GM19463 (cell line): ENCODE results near the gene RAB11B.
A peak's percentile ranks its signal among the peaks of the same experiment; 100 is the strongest.
"Not testable (repeated sequence)": the region's sequence is repeated elsewhere in the genome, so short reads cannot be mapped to it uniquely, and the experiment has no call there.

ENCODE experiments used
- ATAC-seq: cut with Tn5 transposase; IDR thresholded peaks from one replicate; pipeline ENCODE4 v1.9.1; 2021; ENCODE audit warnings: mild to moderate bottlenecking, moderate library complexity; ENCODE audit not compliant: unreplicated experiment

Gene RAB11B

GRCh38 chr19:8425331-8425730 is 35.2 kb downstream of the RAB11B start:
- ATAC-seq, result not testable (repeated sequence)

- no peak for ATAC-seq
Measured at GRCh38 chr19:8426283-8426682, 36.1 kb downstream of the RAB11B start.

GRCh38 chr19:8429044-8429443 is 38.9 kb downstream of the RAB11B start:
- ATAC-seq, result no peak

- ATAC-seq, result no peak
Measured at GRCh38 chr19:8429826-8430225, 39.7 kb downstream of the RAB11B start.

GRCh38 chr19:8430650-8431049 is 40.5 kb downstream of the RAB11B start:
- ATAC-seq, result no peak

- no peak for ATAC-seq
Measured at GRCh38 chr19:8438236-8438635, 48.1 kb downstream of the RAB11B start.

- no peak for ATAC-seq
Measured at GRCh38 chr19:8441725-8442544, 51.8 kb downstream of the RAB11B start.

- not testable (repeated sequence) for ATAC-seq
Measured at GRCh38 chr19:8444140-8444676, 54.0 kb downstream of the RAB11B start.

- ATAC-seq, result peak; percentile 85
Measured at GRCh38 chr19:8444677-8445487, 54.7 kb downstream of the RAB11B start, which contains the start of gene HNRNPM. TSS of gene HNRNPM (plus strand) at chr19:8444975. CDS start at chr19:8444999, 24 bp downstream.

GRCh38 chr19:8445488-8446001 is 55.4 kb downstream of the RAB11B start:
- peak; percentile 35 for ATAC-seq

- no peak for ATAC-seq
Measured at GRCh38 chr19:8446061-8446709, 56.0 kb downstream of the RAB11B start.

GRCh38 chr19:8449830-8450229 is 59.7 kb downstream of the RAB11B start:
- no peak for ATAC-seq

GRCh38 chr19:8451377-8451776 is 61.2 kb downstream of the RAB11B start:
- ATAC-seq, result no peak

- ATAC-seq, result no peak
Measured at GRCh38 chr19:8451885-8452284, 61.7 kb downstream of the RAB11B start.

GRCh38 chr19:8452446-8453123 is 62.4 kb downstream of the RAB11B start:
- ATAC-seq, result no peak

- no peak for ATAC-seq
Measured at GRCh38 chr19:8453616-8454015, 63.5 kb downstream of the RAB11B start.
